GM21367 (cell line): Measurements from ENCODE around the gene PSMD11.
"Not testable (repeated sequence)": the region's sequence is repeated elsewhere in the genome, so short reads cannot be mapped to it uniquely, and the experiment has no call there.

Experiments
- ATAC-seq: cut with Tn5 transposase; IDR thresholded peaks from one replicate; pipeline ENCODE4 v1.9.1; 2021; ENCODE audit not compliant: unreplicated experiment

Gene PSMD11

DNA sequence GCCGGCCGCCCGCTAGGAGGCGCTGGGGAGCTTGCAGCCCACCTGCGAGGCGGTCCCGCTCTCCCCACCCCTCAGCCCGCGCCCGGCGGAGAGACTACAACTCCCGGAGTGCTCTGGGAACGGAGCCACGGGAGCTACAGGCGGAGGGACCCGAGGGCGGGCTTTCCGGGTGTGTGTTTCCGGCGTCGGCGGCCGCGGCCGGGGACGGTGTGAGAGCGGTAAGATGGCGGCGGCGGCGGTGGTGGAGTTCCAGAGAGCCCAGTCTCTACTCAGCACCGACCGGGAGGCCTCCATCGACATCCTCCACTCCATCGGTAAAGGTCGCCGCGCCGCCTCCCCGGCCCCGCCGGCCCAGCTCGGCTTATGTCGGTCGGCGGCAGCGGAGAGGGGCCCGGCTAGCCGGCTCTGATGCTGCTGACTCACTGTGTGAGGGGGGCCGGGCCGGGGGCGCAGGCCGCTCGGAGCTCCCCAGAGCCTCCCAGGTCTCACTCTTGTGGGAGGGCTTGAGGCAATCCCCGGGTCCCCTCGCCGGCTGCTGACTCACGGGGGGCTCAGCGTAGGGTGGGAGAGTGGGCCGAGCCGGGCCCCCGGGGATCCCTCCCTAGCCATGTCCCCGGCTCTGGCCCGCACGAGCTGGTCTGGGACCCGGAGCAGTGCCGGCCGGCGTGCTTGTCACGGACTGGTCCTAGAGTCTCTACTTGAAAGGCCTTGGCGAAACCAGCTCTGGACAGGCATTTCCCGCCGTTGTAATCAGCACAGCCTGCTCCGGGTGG lies at the start of gene PSMD11:
Gene PSMD11 (plus strand): TSS at position 210 of the 773 bp plus-strand sequence. CDS start 14 bp downstream, at position 224.
- ATAC-seq, result peak; percentile 79

DNA sequence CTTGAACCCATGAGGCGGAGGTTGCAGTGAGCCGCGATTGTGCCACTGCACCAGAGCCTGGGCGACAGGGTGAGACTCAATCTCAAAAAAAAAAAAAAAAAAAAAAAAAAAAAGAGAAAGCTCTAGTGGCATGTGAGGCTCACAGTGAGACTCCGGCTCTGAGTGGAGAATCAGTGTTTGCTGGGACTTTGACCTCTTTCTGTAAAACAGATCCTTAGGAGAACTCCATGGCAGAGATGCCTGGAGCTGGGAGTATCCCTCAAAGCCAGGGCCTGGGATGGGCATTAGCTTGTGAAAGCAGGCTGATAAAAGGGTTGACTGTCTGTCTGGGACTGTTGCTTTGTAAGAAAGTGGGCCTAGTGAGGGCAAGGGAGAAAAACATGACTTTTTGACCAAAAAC lies 48.0 kb upstream of the PSMD11 start:
- no peak for ATAC-seq

- no peak for ATAC-seq
These were observed 45.4 kb upstream of the PSMD11 start for GRCh38 chr17:32398946-32399345.

DNA sequence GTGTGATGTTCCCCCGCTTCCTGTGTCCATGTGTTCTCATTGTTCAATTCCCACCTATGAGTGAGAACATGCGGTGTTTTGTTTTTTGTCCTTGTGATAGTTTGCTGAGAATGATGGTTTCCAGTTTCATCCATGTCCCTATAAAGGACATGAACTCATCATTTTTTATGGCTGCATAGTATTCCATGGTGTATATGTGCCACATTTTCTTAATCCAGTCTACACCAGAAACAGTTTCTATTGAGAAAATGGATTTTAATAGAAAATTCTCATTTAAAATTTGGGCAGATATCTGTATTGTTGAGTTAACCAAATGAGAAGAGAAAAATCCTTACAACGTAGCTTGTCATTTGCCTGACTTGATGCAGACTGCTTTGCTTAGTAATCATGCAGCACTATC lies 34.2 kb upstream of the PSMD11 start:
- ATAC-seq, result not testable (repeated sequence)

- no peak for ATAC-seq
These were observed 17.4 kb upstream of the PSMD11 start for GRCh38 chr17:32426894-32427293.

GRCh38 chr17:32429598-32429997 lies 14.7 kb upstream of the PSMD11 start:
- no peak for ATAC-seq

DNA sequence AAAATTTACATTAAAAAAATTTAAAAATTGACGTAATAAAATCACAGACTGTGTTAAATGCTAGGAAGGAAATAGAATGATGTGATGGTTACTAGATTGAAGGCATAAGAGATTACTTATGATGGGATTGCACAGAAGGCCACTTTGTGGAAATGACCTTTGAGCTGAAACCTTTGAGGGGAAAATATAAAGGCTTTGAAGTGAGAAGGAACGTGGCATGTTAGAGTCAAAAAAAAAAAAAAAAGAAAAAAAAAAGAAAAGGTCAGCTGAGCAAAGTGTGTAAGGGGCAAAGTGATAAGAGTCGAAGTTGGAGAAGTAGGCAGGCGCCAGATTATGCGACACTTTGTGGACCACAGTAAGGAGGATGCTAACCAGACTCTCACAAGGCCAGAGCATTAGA lies 3.6 kb upstream of the PSMD11 start:
- ATAC-seq, result no peak

DNA sequence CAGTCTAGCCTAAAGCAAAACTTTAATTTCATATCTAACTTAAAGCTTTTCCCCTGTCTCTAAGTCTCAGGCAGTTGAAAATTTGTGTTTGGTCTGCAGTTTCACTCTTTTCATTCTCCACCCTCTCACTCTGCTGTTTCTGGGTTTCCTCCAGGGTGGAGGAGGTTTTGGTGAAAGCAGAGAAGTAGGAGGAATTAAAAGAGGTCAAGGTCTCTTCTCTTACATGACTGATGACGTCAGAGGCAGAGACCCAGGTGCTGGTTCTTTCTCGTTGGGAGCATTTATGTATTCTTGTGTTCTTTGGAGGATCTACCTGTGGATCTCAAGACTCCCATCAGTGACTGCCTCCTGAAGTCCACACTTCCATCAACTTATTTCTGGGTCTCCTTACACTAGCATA lies 2.4 kb upstream of the PSMD11 start:
- no peak for ATAC-seq

DNA sequence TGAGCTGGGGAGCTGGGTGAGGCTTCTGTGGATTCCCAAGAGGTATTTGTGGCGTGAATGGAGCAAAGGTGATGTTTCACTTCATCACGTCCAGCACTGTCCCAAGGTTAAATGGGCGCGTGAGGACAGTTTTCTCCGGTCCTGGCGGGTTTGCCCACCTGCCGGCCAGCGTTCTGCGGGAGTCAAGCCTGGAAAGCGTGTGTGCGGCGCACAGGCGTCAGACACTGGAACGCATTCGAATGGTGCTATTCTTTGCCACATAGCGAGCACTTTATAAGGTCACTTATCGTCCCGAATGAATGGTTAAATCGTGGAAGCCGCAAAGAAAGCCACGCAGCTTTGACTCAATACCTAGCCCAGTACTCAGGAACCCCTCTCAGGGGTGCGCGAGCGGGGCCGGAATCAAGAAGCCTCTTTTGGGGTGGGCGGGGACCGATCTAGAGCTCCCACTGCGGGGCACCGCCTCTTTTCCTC lies 446 bp upstream of the PSMD11 start:
- no peak for ATAC-seq

DNA sequence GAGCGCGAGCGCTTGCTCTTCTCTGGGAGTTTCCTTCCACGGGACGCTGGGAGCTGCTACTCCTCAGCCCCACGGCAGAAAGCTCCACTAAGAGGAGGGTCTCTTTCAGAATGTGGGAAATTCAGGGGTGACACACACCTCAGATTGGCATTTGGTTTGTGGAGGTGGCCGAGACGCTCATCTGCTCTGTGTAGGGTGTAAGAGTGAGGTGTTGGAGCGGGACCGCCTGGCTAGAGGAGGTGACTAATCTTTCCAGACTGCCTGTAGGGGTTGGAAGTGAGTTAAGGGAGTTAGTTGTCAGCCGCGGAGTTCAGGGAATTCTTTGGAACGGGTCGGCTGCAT lies 735 bp downstream of the PSMD11 start:
- ATAC-seq, result peak; percentile 22

DNA sequence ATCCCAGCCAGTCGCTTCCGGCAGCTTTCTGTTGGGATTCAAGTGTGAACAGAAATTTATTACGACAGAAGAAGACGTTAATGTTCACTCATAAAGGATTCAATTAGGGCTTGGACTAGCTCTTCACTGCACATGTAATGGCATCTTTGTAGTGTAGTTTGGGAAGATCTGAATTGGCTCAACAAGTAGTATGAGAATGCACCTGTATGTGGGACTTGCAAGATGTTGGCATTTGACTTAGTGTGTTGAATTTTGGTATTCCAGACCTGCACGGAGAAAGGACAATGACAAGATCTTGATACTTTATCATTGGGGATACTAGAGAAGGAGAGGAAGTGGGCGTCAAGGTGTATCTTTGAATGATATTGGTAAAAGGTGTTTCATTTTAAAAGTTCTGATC lies 1.2 kb downstream of the PSMD11 start:
- ATAC-seq, result no peak

DNA sequence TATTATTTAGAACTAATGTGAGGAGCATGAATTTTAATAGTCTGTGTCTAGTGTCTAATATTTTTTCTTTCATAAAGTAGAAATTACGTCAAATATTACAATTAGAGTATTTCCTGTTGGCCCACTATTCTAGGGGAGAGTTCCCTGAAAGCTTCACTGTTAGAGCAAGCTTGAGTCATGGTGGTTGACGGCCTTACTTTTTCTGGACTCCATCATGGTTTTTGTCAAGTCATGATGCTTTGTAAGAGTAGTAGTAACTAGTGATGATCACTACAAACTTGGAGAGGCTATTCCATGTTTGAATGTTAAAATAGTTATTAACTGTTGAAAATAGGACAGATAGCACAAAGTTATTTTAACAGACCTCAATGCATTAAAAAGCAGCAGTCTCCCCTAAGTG lies 1.7 kb downstream of the PSMD11 start:
- no peak for ATAC-seq

GRCh38 chr17:32446949-32447348 lies 2.6 kb downstream of the PSMD11 start:
- ATAC-seq, result no peak

GRCh38 chr17:32449963-32450362 lies 5.7 kb downstream of the PSMD11 start:
- no peak for ATAC-seq

DNA sequence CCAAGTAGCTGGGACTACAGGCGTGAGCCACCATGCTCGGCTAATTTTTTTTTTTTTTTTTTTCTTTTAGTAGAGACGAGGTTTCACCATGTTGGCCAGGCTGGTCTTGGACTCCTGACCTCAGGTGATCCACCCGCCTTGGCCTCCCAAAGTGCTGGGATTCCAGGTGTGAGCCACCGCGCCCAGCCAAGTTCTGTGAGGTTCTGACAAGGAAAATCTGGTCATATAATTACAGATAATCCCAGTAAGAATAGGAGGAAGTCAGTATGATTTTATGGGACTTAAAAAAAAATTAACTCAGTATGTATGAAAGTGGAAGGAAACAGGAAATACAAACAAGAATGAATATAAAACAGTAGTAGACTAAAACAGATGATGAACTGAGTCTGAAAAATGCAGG lies 6.1 kb downstream of the PSMD11 start:
- ATAC-seq, result not testable (repeated sequence)

DNA sequence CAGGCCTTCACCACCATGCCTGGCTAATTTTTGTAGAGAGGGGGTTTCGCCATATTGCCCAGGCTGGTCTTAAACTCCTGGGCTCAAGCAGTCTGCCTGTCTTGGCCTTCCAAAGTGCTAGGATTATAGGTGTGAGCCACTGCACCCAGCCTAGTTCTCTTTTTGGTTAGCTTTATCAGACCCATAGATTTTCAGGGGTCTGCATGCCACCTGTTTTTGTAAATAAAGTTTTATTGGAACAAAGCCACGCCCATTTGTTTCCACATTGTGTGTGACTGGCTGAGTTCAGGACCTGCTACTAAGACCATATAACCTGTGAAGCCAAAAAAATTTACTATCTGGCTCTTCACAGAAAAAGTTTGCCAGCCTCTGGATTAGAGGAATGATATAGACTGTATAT lies 7.6 kb downstream of the PSMD11 start:
- ATAC-seq, result no peak

GRCh38 chr17:32452281-32452680 lies 8.0 kb downstream of the PSMD11 start:
- ATAC-seq, result no peak

DNA sequence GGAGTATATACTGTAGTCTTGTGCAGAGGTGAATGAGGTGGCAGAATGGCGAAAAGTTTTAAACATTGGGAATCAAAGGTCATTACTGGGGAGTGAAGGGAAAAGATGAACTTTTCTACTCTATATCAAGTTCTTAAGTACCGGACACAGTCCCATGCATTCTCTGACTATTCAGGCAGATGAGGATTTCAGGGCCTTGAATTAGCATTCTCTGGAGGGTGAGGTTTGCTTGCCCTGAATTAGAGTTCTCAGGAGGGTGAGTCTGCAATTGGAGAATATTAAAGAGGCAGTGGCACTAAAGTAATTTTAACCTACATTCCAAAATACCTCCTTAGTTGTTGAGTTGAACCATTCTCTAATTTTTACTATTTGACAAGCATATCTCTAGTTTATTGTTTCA lies 9.1 kb downstream of the PSMD11 start:
- no peak for ATAC-seq

- ATAC-seq, result no peak
These were observed 14.1 kb downstream of the PSMD11 start for GRCh38 chr17:32458371-32458770.

DNA sequence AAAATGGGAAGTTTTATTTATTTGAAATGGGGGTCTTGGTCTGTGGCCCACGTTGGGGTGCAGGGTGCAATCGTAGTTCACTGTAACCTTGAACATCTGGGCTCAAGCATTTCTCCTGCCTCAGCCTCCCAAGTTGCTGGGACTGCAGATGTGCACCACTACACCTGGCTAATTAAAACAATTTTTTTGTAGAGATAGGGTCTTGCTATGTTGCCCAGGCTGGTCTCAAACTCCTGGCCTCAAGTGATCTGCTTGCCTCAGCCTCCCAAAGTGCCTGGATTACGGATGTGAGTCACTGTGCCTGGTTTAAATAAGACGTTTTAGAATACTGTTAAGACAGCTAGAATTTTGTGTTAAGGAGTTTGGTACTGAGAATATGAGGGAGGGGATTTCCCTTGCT lies 15.7 kb downstream of the PSMD11 start:
- ATAC-seq, result no peak

- no peak for ATAC-seq
These were observed 17.2 kb downstream of the PSMD11 start for GRCh38 chr17:32461498-32461852.

GRCh38 chr17:32461853-32462617 lies 17.7 kb downstream of the PSMD11 start:
- no peak for ATAC-seq
